ENCODE results near the gene SGMS1.

- TF ChIP-seq CTCF (IDR thresholded peaks at IDR 0.05; ENCODE audit: poor library complexity, severe bottlenecking) (no peak), SMC3 (conservative IDR thresholded peaks at IDR 0.05; ENCODE audit: poor library complexity) (no peak), EP300 (conservative IDR thresholded peaks at IDR 0.05; ENCODE audit: poor library complexity, severe bottlenecking) (no peak), POLR2AphosphoS5 (IDR thresholded peaks at IDR 0.05) (no peak), EZH2 (IDR thresholded peaks at IDR 0.05; ENCODE audit: borderline replicate concordance, insufficient read depth, low read length, poor library complexity, severe bottlenecking) (no peak), TAF1 (IDR thresholded peaks at IDR 0.05; ENCODE audit: low read depth) (no peak), RAD21 (conservative IDR thresholded peaks at IDR 0.05) (no peak), REST (IDR thresholded peaks at IDR 0.05; ENCODE audit: borderline replicate concordance) (no peak)
Measured at GRCh38 chr10:50634479-50634878, 10.7 kb upstream of the SGMS1 start.

Measured in neural cell (in vitro differentiated cells).